Loucy (cell line): ENCODE measurements around the gene LUM.

Experiments used
- H2AFZ ChIP-seq: fragments of 200-600 bp; sonication (generic); 2 replicates; pipeline ENCODE4 v1.6.0; 2016; ENCODE audit warnings: antibody characterized with exemption, mild to moderate bottlenecking, low read length, moderate library complexity
- H3F3A ChIP-seq: fragments of 200-600 bp; 2 replicates; pipeline ENCODE4 v1.6.0; 2016; ENCODE audit warnings: antibody characterized with exemption, low read depth, mild to moderate bottlenecking
- H3K27me3 ChIP-seq: fragments of 200-600 bp; sonication (generic); 2 replicates; pipeline ENCODE4 v1.6.1; 2014; ENCODE audit warnings: low read length, mild to moderate bottlenecking; ENCODE audit not compliant: insufficient read depth, poor library complexity, severe bottlenecking
- H3K36me3 ChIP-seq: fragments of 200-600 bp; sonication (generic); 2 replicates; pipeline ENCODE4 v1.6.1; 2016; ENCODE audit warnings: low read length; ENCODE audit not compliant: insufficient read depth
- H3K4me1 ChIP-seq: fragments of 200-600 bp; sonication (generic); 2 replicates; pipeline ENCODE4 v1.5.1; 2014; ENCODE audit warnings: low read length, mild to moderate bottlenecking; ENCODE audit not compliant: insufficient read depth, poor library complexity, severe bottlenecking
- H3K4me2 ChIP-seq: fragments of 200-600 bp; sonication (generic); 2 replicates; pipeline ENCODE4 v1.6.0; 2014; ENCODE audit warnings: antibody characterized with exemption, low read length, low read depth, mild to moderate bottlenecking; ENCODE audit not compliant: poor library complexity, severe bottlenecking
- H3K4me3 ChIP-seq: fragments of 200-600 bp; sonication (generic); 2 replicates; pipeline ENCODE4 v1.5.1; 2014; ENCODE audit warnings: low read length, mild to moderate bottlenecking, mixed read lengths; ENCODE audit not compliant: poor library complexity, severe bottlenecking
- H3K79me2 ChIP-seq: fragments of 200-600 bp; sonication (generic); 2 replicates; pipeline ENCODE4 v1.6.1; 2014; ENCODE audit warnings: low read length; ENCODE audit not compliant: insufficient read depth
- H3K9ac ChIP-seq: fragments of 200-600 bp; sonication (generic); 2 replicates; pipeline ENCODE4 v1.6.0; 2014; ENCODE audit warnings: mild to moderate bottlenecking, low read depth, low read length, moderate library complexity; ENCODE audit not compliant: poor library complexity, severe bottlenecking
- H3K9me2 ChIP-seq: fragments of 200-600 bp; sonication (generic); replicated peaks from 2 replicates; pipeline ENCODE4 v1.6.1; 2016; ENCODE audit warnings: low read depth, low read length, mixed read lengths
- H3K9me3 ChIP-seq: fragments of 200-600 bp; sonication (generic); 2 replicates; pipeline ENCODE4 v1.6.1; 2014; ENCODE audit warnings: mild to moderate bottlenecking, antibody characterized with exemption, low read length, low read depth; ENCODE audit not compliant: insufficient read depth
- H4K20me1 ChIP-seq: fragments of 200-600 bp; sonication (generic); 2 replicates; pipeline ENCODE4 v1.6.0; 2014; ENCODE audit warnings: antibody characterized with exemption, low read length, mild to moderate bottlenecking; ENCODE audit not compliant: insufficient read depth, poor library complexity, severe bottlenecking
- EZH2phosphoT487 ChIP-seq: fragments of 200-600 bp; IDR thresholded peaks from 2 replicates; pipeline ENCODE4 v1.6.1; 2018; ENCODE audit warnings: antibody characterized with exemption, mild to moderate bottlenecking, moderate library complexity, borderline replicate concordance
- TF ChIP-seq, protein P1 (sequence below): fragments of 200-600 bp; sonication (generic); conservative IDR thresholded peaks from 2 replicates; pipeline ENCODE4 v1.5.1; 2014; ENCODE audit warnings: mild to moderate bottlenecking, antibody characterized with exemption, low read length

LUM gene

DNA sequence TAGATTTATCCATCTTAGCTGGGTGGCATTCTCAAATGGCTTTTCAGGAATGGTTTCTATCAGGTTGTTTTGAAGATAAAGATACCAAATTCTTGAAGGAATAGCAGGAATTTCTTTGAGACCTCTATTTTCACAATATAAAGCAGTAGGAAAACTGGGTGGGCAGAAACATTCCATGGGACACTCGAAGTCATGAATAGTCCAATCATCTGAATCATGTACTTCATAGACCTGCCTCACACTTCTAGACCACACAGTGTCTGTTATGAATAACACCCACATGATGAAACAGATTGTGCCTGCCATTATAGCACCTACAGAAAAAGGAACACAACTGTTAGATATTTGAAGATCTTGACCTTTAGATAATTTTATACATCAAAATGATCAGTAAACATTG is 55.3 kb downstream of the LUM start:
- Histone ChIP-seq H3K4me3 (no peak overlapping the region), H4K20me1 (no peaks in the 10 kb centered on the region), H3K9me3 (no peaks in the 10 kb centered on the region), H3F3A (no peaks in the 10 kb centered on the region), H3K9me2 (no peaks in the 10 kb centered on the region), H3K79me2 (no peaks in the 10 kb centered on the region), H3K4me1 (no peaks in the 10 kb centered on the region), H2AFZ (no peak overlapping the region), H3K4me2 (no peak overlapping the region), H3K27me3 (no peaks in the 10 kb centered on the region), H3K9ac (no peak overlapping the region), H3K36me3 (no peaks in the 10 kb centered on the region)
- TF ChIP-seq EZH2phosphoT487 = no peak
- TF ChIP-seq, protein P1, sequence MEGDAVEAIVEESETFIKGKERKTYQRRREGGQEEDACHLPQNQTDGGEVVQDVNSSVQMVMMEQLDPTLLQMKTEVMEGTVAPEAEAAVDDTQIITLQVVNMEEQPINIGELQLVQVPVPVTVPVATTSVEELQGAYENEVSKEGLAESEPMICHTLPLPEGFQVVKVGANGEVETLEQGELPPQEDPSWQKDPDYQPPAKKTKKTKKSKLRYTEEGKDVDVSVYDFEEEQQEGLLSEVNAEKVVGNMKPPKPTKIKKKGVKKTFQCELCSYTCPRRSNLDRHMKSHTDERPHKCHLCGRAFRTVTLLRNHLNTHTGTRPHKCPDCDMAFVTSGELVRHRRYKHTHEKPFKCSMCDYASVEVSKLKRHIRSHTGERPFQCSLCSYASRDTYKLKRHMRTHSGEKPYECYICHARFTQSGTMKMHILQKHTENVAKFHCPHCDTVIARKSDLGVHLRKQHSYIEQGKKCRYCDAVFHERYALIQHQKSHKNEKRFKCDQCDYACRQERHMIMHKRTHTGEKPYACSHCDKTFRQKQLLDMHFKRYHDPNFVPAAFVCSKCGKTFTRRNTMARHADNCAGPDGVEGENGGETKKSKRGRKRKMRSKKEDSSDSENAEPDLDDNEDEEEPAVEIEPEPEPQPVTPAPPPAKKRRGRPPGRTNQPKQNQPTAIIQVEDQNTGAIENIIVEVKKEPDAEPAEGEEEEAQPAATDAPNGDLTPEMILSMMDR = no peak

DNA sequence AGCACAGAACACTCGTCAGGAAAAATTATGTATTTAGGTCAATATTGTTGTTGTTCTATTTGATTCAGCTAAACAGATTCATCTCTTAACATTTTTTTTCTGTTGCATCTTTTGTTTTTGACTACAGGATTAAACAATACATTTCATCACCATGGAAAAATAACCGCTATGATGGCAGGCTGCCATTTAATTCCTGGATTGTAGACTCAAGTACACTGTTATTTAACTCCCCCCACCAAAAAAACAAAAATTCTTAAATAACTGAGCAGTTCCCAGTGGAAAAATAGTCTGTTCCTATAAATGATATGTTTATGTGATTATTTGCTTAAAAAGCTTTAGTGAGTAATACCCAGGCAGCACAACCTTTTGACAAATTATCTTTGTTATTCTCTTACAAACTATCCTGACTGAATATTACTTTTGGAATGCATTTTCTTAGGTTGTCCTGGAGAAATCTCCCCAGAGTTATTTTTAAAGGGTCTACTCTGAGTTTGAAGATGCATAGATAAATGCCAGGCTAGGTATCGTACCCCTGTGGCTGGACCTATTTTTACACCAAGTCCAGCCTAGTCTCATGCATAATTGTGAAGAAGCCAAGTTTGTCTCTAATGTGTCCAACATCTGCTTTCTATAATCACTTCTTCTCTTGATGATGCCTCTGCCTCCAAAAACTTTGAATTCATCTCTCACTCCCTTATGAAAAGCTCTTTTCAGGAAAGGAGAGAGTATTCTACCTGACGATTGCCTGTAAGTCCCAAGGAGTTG is 57.2 kb downstream of the LUM start:
- no peaks in the 10 kb centered on the region for H3K79me2 ChIP-seq

More for the DNA sequence above, 57.2 kb downstream of the LUM start:
- no peak overlapping the region for H2AFZ ChIP-seq
- H3K4me1 ChIP-seq = no peaks in the 10 kb centered on the region
- no peaks in the 10 kb centered on the region for H3F3A ChIP-seq
- H3K9me2 ChIP-seq = no peaks in the 10 kb centered on the region
- no peak overlapping the region for H3K4me3 ChIP-seq
- H3K9ac ChIP-seq = no peak overlapping the region
- H3K4me2 ChIP-seq = no peak overlapping the region
- no peaks in the 10 kb centered on the region for H3K27me3 ChIP-seq
- H3K36me3 ChIP-seq = no peaks in the 10 kb centered on the region
- TF ChIP-seq, protein P1 = no peak
- no peak for TF ChIP-seq EZH2phosphoT487
- no peaks in the 10 kb centered on the region for H4K20me1 ChIP-seq
- H3K9me3 ChIP-seq = no peaks in the 10 kb centered on the region
